Measurements from ENCODE around the gene LOC128125822.

LOC128125822 gene

GRCh38 chr6:63597141-63598048 lies 25.1 kb downstream of the LOC128125822 start:
- Histone ChIP-seq H3K4me3 (ENCODE audit: low read depth, low read length, poor library complexity, severe bottlenecking) (peak overlapping the region; percentile 54), H3K36me3 (ENCODE audit: insufficient read depth, low read length, poor library complexity, severe bottlenecking) (no peaks in the 10 kb centered on the region), H3K27ac (ENCODE audit: low read depth, low read length, poor library complexity, severe bottlenecking) (no peak overlapping the region), H3K27me3 (replicated peaks; ENCODE audit: insufficient read depth, low read depth, low read length, poor library complexity) (no peaks in the 10 kb centered on the region), H3K9me3 (ENCODE audit: low read depth, low read length, poor library complexity, severe bottlenecking) (no peaks in the 10 kb centered on the region), H3K4me1 (ENCODE audit: insufficient read depth, low read length, poor library complexity, severe bottlenecking) (no peaks in the 10 kb centered on the region)
- TF ChIP-seq, protein P1, sequence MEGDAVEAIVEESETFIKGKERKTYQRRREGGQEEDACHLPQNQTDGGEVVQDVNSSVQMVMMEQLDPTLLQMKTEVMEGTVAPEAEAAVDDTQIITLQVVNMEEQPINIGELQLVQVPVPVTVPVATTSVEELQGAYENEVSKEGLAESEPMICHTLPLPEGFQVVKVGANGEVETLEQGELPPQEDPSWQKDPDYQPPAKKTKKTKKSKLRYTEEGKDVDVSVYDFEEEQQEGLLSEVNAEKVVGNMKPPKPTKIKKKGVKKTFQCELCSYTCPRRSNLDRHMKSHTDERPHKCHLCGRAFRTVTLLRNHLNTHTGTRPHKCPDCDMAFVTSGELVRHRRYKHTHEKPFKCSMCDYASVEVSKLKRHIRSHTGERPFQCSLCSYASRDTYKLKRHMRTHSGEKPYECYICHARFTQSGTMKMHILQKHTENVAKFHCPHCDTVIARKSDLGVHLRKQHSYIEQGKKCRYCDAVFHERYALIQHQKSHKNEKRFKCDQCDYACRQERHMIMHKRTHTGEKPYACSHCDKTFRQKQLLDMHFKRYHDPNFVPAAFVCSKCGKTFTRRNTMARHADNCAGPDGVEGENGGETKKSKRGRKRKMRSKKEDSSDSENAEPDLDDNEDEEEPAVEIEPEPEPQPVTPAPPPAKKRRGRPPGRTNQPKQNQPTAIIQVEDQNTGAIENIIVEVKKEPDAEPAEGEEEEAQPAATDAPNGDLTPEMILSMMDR (conservative IDR thresholded peaks at IDR 0.05; ENCODE audit: low read depth, low read length), result no peak
- POLR2A ChIA-PET (ENCODE audit: low non-redundant PET), result no interaction called here
- CTCF ChIA-PET, result interaction anchor here (1.6 kb wide), 2 partner anchors 167 to 205 kb away, joined by 8 to 17 read pairs; no protein-coding TSS in a partner anchor
- intact Hi-C loops (cut with micrococcal nuclease; ENCODE audit: unreplicated experiment), result loop anchor here (2.0 to 5.0 kb wide), 2 partner anchors 167 to 205 kb away; no protein-coding TSS in a partner anchor
- peak; percentile 5 for DNase-seq (ENCODE audit: low spot score)
- BruUV-seq (replicated peaks), result no TSS peak

GRCh38 chr6:63598049-63599036 lies 26.1 kb downstream of the LOC128125822 start:
- no peaks in the 10 kb centered on the region for H3K36me3 ChIP-seq (ENCODE audit: insufficient read depth, low read length, poor library complexity, severe bottlenecking)
- no peaks in the 10 kb centered on the region for H3K27me3 ChIP-seq (replicated peaks; ENCODE audit: insufficient read depth, low read depth, low read length, poor library complexity)
- no peaks in the 10 kb centered on the region for H3K9me3 ChIP-seq (ENCODE audit: low read depth, low read length, poor library complexity, severe bottlenecking)
- TF ChIP-seq EZH2 (IDR thresholded peaks at IDR 0.05; ENCODE audit: borderline replicate concordance, low read depth, low read length, poor library complexity, severe bottlenecking), result no peak
- TF ChIP-seq, protein P1 (conservative IDR thresholded peaks at IDR 0.05; ENCODE audit: low read depth, low read length), result peak; percentile 92
- peak overlapping the region; percentile 54 for H3K4me3 ChIP-seq (ENCODE audit: low read depth, low read length, poor library complexity, severe bottlenecking)
- POLR2A ChIA-PET (ENCODE audit: low non-redundant PET), result no interaction called here
- H3K27ac ChIP-seq (ENCODE audit: low read depth, low read length, poor library complexity, severe bottlenecking), result no peak overlapping the region
- peak; percentile 80 for DNase-seq (ENCODE audit: low spot score)
- no TSS peak for BruUV-seq (replicated peaks)
- intact Hi-C loops (cut with micrococcal nuclease; ENCODE audit: unreplicated experiment), result loop anchor here (2.0 to 5.0 kb wide), 2 partner anchors 166 to 204 kb away; no protein-coding TSS in a partner anchor
- CTCF ChIA-PET, result interaction anchor here (0.6 to 1.6 kb wide), 6 partner anchors 16 to 204 kb away, joined by 3 to 17 read pairs (median 4); no protein-coding TSS in a partner anchor
- H3K4me1 ChIP-seq (ENCODE audit: insufficient read depth, low read length, poor library complexity, severe bottlenecking), result no peaks in the 10 kb centered on the region

DNA sequence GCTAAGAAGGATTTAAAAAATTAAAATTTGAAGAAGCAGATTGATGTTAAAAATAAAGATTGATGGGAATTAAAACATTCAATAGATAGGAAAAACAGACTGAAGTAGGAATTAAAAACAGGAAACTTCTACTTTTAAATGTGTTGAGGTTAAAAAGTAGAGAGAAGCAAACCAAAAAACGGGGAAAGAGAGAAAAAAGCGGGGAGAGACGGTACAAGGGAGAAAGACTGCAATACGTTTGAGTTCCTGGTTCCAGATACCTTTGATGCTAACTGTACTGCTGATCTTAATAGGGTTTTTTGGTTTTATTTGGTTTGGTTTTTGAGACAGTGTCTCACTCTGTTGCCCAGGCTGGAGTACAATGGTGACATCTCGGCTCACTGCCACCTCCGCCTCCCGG lies 27.0 kb downstream of the LOC128125822 start:
- H3K27me3 ChIP-seq (replicated peaks; ENCODE audit: insufficient read depth, low read depth, low read length, poor library complexity), result no peaks in the 10 kb centered on the region
- no peak overlapping the region for H3K27ac ChIP-seq (ENCODE audit: low read depth, low read length, poor library complexity, severe bottlenecking)
- no peak for DNase-seq (ENCODE audit: low spot score)
- H3K4me1 ChIP-seq (ENCODE audit: insufficient read depth, low read length, poor library complexity, severe bottlenecking), result no peaks in the 10 kb centered on the region
- ChIA-PET POLR2A (ENCODE audit: low non-redundant PET) (no interaction called here), CTCF (interaction anchor here (1.1 to 1.6 kb wide), 5 partner anchors 15 to 203 kb away, joined by 3 to 17 read pairs (median 5); no protein-coding TSS in a partner anchor)
- no peaks in the 10 kb centered on the region for H3K9me3 ChIP-seq (ENCODE audit: low read depth, low read length, poor library complexity, severe bottlenecking)
- H3K36me3 ChIP-seq (ENCODE audit: insufficient read depth, low read length, poor library complexity, severe bottlenecking), result no peaks in the 10 kb centered on the region
- TF ChIP-seq, protein P1 (conservative IDR thresholded peaks at IDR 0.05; ENCODE audit: low read depth, low read length), result no peak
- no peak for TF ChIP-seq EZH2 (IDR thresholded peaks at IDR 0.05; ENCODE audit: borderline replicate concordance, low read depth, low read length, poor library complexity, severe bottlenecking)
- peak overlapping the region; percentile 54 for H3K4me3 ChIP-seq (ENCODE audit: low read depth, low read length, poor library complexity, severe bottlenecking)
- intact Hi-C loops (cut with micrococcal nuclease; ENCODE audit: unreplicated experiment), result loop anchor here (2.0 to 5.0 kb wide), 2 partner anchors 166 to 203 kb away; no protein-coding TSS in a partner anchor
- BruUV-seq (replicated peaks), result no TSS peak

Measured in A673 (cell line).